Liver (tissue), 9 donors: ENCODE measurements around the gene EXOC2. TPM values are rescaled to one million over a fixed set of nuclear protein-coding genes. Genes with fewer than 3 reads are reported as not detected.

Experiments
- DNase-seq: peaks from one replicate; pipeline ENCODE4 v3.0.0-alpha.2; 2017; ENCODE audit warnings: low spot score
- H3K27ac ChIP-seq, 2 donors: one replicate each; pipeline ENCODE4 v1.7.0; 2013; ENCODE audit warnings: inconsistent platforms in 2 of 2, low read length in 2 of 2, control low read depth in 1 of 2, low read depth in 1 of 2, mild to moderate bottlenecking in 1 of 2
- H3K27me3 ChIP-seq, 4 donors: one replicate each; pipeline versions ENCODE4 v1.6.1 to v1.7.0; 2013; ENCODE audit warnings: low read length in 3 of 4, inconsistent platforms in 1 of 4, mild to moderate bottlenecking in 1 of 4, moderate library complexity in 1 of 4; ENCODE audit not compliant: control insufficient read depth in 4 of 4, insufficient read depth in 4 of 4
- H3K36me3 ChIP-seq, 4 donors: one replicate each; pipeline versions ENCODE4 v1.6.1 to v1.7.0; 2013; ENCODE audit warnings: low read length in 3 of 4, mild to moderate bottlenecking in 3 of 4, low read depth in 1 of 4, moderate library complexity in 1 of 4; ENCODE audit not compliant: control insufficient read depth in 4 of 4, insufficient read depth in 3 of 4
- H3K4me1 ChIP-seq, 4 donors: one replicate each; pipeline versions ENCODE4 v1.6.1 to v1.7.0; 2013; ENCODE audit warnings: low read length in 3 of 4, mild to moderate bottlenecking in 3 of 4, moderate library complexity in 1 of 4; ENCODE audit not compliant: control insufficient read depth in 4 of 4, insufficient read depth in 4 of 4
- H3K4me3 ChIP-seq, 3 donors: one replicate each; pipeline versions ENCODE4 v1.6.1 to v1.7.0; 2013; ENCODE audit warnings: low read length in 3 of 3, control low read depth in 1 of 3, low read depth in 1 of 3, mild to moderate bottlenecking in 1 of 3
- H3K9ac ChIP-seq, 2 donors: one replicate each; pipeline ENCODE4 v1.7.0; 2013; ENCODE audit warnings: low read length in 2 of 2, mild to moderate bottlenecking in 2 of 2, moderate library complexity in 2 of 2, control low read depth in 1 of 2, low read depth in 1 of 2
- H3K9me3 ChIP-seq, 4 donors: one replicate each; pipeline versions ENCODE4 v1.6.1 to v1.7.0; 2013; ENCODE audit warnings: low read length in 3 of 4; ENCODE audit not compliant: control insufficient read depth in 4 of 4
- ATF3 ChIP-seq: IDR thresholded peaks from 2 replicates; pipeline ENCODE4 v1.6.1; 2016; ENCODE audit warnings: antibody characterized with exemption
- CTCF ChIP-seq: fragments of 150-350 bp; IDR thresholded peaks from 2 replicates; pipeline ENCODE4 v1.5.1; 2017; ENCODE audit warnings: improper control_type of control experiment, low read depth, low read length; ENCODE audit not compliant: missing input control
- EGR1 ChIP-seq, 2 donors: IDR thresholded peaks; 2 replicates each; pipeline ENCODE4 v1.6.1; 2016 to 2018; ENCODE audit warnings: antibody characterized with exemption in 2 of 2, low read depth in 2 of 2
- FOXA1 ChIP-seq: IDR thresholded peaks from 2 replicates; pipeline ENCODE4 v1.6.1; 2016; ENCODE audit warnings: antibody characterized with exemption
- GABPA ChIP-seq, 2 donors: IDR thresholded peaks in 1 of 2; conservative IDR thresholded peaks in 1 of 2; 2 replicates each; pipeline ENCODE4 v1.6.1; 2016; ENCODE audit warnings: antibody characterized with exemption in 2 of 2, mild to moderate bottlenecking in 1 of 2, moderate library complexity in 1 of 2
- HNF4A ChIP-seq, 2 donors: conservative IDR thresholded peaks; 2 replicates each; pipeline ENCODE4 v1.6.1; 2016; ENCODE audit warnings: antibody characterized with exemption in 2 of 2, mild to moderate bottlenecking in 2 of 2
- HNF4G ChIP-seq: IDR thresholded peaks from 2 replicates; pipeline ENCODE4 v1.6.1; 2016; ENCODE audit warnings: antibody characterized with exemption
- JUND ChIP-seq, 2 donors: IDR thresholded peaks; 2 replicates each; pipeline ENCODE4 v1.6.1; 2016; ENCODE audit warnings: antibody characterized with exemption in 2 of 2
- MAX ChIP-seq: IDR thresholded peaks from 2 replicates; pipeline ENCODE4 v1.6.1; 2016; ENCODE audit warnings: antibody characterized with exemption
- NR2F2 ChIP-seq: IDR thresholded peaks from 2 replicates; pipeline ENCODE4 v1.6.1; 2016; ENCODE audit warnings: antibody characterized with exemption
- RAD21 ChIP-seq, 2 donors: IDR thresholded peaks; 2 replicates each; pipeline ENCODE4 v1.6.1; 2016; ENCODE audit warnings: antibody characterized with exemption in 2 of 2, mild to moderate bottlenecking in 2 of 2
- REST ChIP-seq: IDR thresholded peaks from 2 replicates; pipeline ENCODE4 v1.6.1; 2016; ENCODE audit warnings: antibody characterized with exemption, mild to moderate bottlenecking
- RXRA ChIP-seq, 2 donors: IDR thresholded peaks; 2 replicates each; pipeline ENCODE4 v1.6.1; 2017 to 2018; ENCODE audit warnings: antibody characterized with exemption in 2 of 2, mild to moderate bottlenecking in 1 of 2
- SP1 ChIP-seq: IDR thresholded peaks from 2 replicates; pipeline ENCODE4 v1.6.1; 2018; ENCODE audit warnings: antibody characterized with exemption, mild to moderate bottlenecking
- TAF1 ChIP-seq: conservative IDR thresholded peaks from 2 replicates; pipeline ENCODE4 v1.6.1; 2016; ENCODE audit warnings: antibody characterized with exemption, mild to moderate bottlenecking
- YY1 ChIP-seq: IDR thresholded peaks from 2 replicates; pipeline ENCODE4 v1.6.1; 2016; ENCODE audit warnings: antibody characterized with exemption, mild to moderate bottlenecking
- WGBS: extraction: QIAGEN DNeasy Blood & Tissue Kit; methylation state at CpG from one replicate; pipeline ENCODE4 v1.1.7; 2013; 5-methylcytosine and 5-hydroxymethylcytosine counted together
- polyA plus RNA-seq, 2 donors: library from polyadenylated mRNA; stranded (reverse) in 1 of 2; unstranded in 1 of 2; fragments of 200-250 nt in 1 of 2; fragments of >200 nt in 1 of 2; fragmentation: Nextera tagmentation in 1 of 2; extraction: Ambion mirVana in 1 of 2; gene quantifications; one replicate each; pipeline versions ENCODE4 v1.2.1 to v1.2.3, GENCODE V29; 2013 to 2015
- total RNA-seq, 2 donors: library from RNA; depleted of rRNA; stranded (reverse); fragments of >200 nt; gene quantifications; one replicate each; pipeline ENCODE4 v1.2.3, GENCODE V29; 2014
- donor health status: healthy.
- donor health status: healthy.
- donor health status: healthy.
- donor health status: healthy.
- donor health status: healthy.

The EXOC2 gene
- total and polyA plus RNA-seq, 4 donors = 6.7 to 15.3 (median 9.2) TPM

- TF ChIP-seq FOXA1 (no peak), TAF1 (no peak), EGR1 (IDR thresholded peaks at IDR 0.05; ENCODE audit: low read depth in 2 of 2) (no peak), HNF4A (conservative IDR thresholded peaks at IDR 0.05) (no peak)
These were observed 188.4 kb downstream of the EXOC2 start (continued) for GRCh38 chr6:504446-504980.

- H3K27me3 ChIP-seq = no peaks in the 10 kb centered on the region
- TF ChIP-seq REST (no peak), FOXA1 (no peak), GABPA (IDR thresholded peaks at IDR 0.05 in 1 of 2, conservative IDR thresholded peaks at IDR 0.05 in 1 of 2) (no peak), JUND (IDR thresholded peaks at IDR 0.05) (no peak), HNF4A (conservative IDR thresholded peaks at IDR 0.05) (no peak), SP1 (no peak), RXRA (IDR thresholded peaks at IDR 0.05) (no peak)
- WGBS = 90% methylated on average over 32 of the region's 32 CpGs
These were observed 189.2 kb downstream of the EXOC2 start for GRCh38 chr6:503610-504362.

GRCh38 chr6:502761-503160 lies 190.2 kb downstream of the EXOC2 start:
- Histone ChIP-seq H3K36me3 (peaks cover 0 to 3% (median 0%) of the 10 kb centered on the region in 4 donors), H3K27me3 (no peaks in the 10 kb centered on the region), H3K9me3 (no peaks in the 10 kb centered on the region), H3K9ac (no peak overlapping the region), H3K27ac (no peak overlapping the region), H3K4me3 (no peak overlapping the region), H3K4me1 (no peaks in the 10 kb centered on the region)
- DNase-seq = no peak
- TF ChIP-seq TAF1 (no peak), GABPA (IDR thresholded peaks at IDR 0.05 in 1 of 2, conservative IDR thresholded peaks at IDR 0.05 in 1 of 2) (no peak), ATF3 (no peak), JUND (IDR thresholded peaks at IDR 0.05) (no peak), EGR1 (IDR thresholded peaks at IDR 0.05; ENCODE audit: low read depth in 2 of 2) (no peak), RXRA (IDR thresholded peaks at IDR 0.05) (no peak), REST (no peak), MAX (no peak), HNF4A (conservative IDR thresholded peaks at IDR 0.05) (no peak), YY1 (no peak), SP1 (no peak), FOXA1 (no peak), NR2F2 (no peak), HNF4G (no peak), RAD21 (IDR thresholded peaks at IDR 0.05) (no peak), CTCF (no peak)
- 93% methylated on average over 7 of the region's 7 CpGs for WGBS

More at GRCh38 chr6:503610-504362, 189.2 kb downstream of the EXOC2 start:
- H3K9ac ChIP-seq = no peak overlapping the region
- H3K4me3 ChIP-seq = no peak overlapping the region
- H3K9me3 ChIP-seq = no peaks in the 10 kb centered on the region
- no peak overlapping the region for H3K27ac ChIP-seq
- no peaks in the 10 kb centered on the region for H3K4me1 ChIP-seq
- no peak for DNase-seq
- H3K36me3 ChIP-seq = peaks cover 0 to 2% (median 0%) of the 10 kb centered on the region in 4 donors
